ENCODE data around the gene MFN1.
"Not testable (repeated sequence)": the region's sequence is repeated elsewhere in the genome, so short reads cannot be mapped to it uniquely, and the experiment has no call there.

Gene MFN1

GRCh38 chr3:179347345-179348194, at the start of gene MFN1:
Gene MFN1, plus strand, starts transcription at chr3:179347709. Its CDS starts 1,143 bp downstream, at chr3:179348852.
- FAIRE-seq, result peak; percentile 100
- TF ChIP-seq POLR2A (IDR thresholded peaks at IDR 0.05; ENCODE audit: low read depth, low read length), result peak; percentile 79
- DNase-seq (ENCODE audit: insufficient read length, low spot score), result peak; percentile 91

- FAIRE-seq (no peak), DNase-seq (ENCODE audit: insufficient read length, low spot score) (no peak)
- TF ChIP-seq POLR2A (IDR thresholded peaks at IDR 0.05; ENCODE audit: low read depth, low read length), result no peak
Measured at GRCh38 chr3:179297971-179298725, 49.4 kb upstream of the MFN1 start.

GRCh38 chr3:179299316-179299715, 48.2 kb upstream of the MFN1 start:
- DNase-seq (ENCODE audit: insufficient read length, low spot score) (no peak), FAIRE-seq (no peak)
- TF ChIP-seq POLR2A (IDR thresholded peaks at IDR 0.05; ENCODE audit: low read depth, low read length), result no peak

GRCh38 chr3:179299999-179300613, 47.4 kb upstream of the MFN1 start:
- no peak for TF ChIP-seq POLR2A (IDR thresholded peaks at IDR 0.05; ENCODE audit: low read depth, low read length)
- no peak for DNase-seq (ENCODE audit: insufficient read length, low spot score)
- FAIRE-seq, result peak; percentile 43

GRCh38 chr3:179301645-179302044, 45.9 kb upstream of the MFN1 start:
- no peak for TF ChIP-seq POLR2A (IDR thresholded peaks at IDR 0.05; ENCODE audit: low read depth, low read length)
- FAIRE-seq (no peak), DNase-seq (ENCODE audit: insufficient read length, low spot score) (no peak)

GRCh38 chr3:179302111-179302510, 45.4 kb upstream of the MFN1 start:
- DNase-seq (ENCODE audit: insufficient read length, low spot score) (no peak), FAIRE-seq (no peak)
- TF ChIP-seq POLR2A (IDR thresholded peaks at IDR 0.05; ENCODE audit: low read depth, low read length), result no peak

- no peak for DNase-seq (ENCODE audit: insufficient read length, low spot score)
- FAIRE-seq, result peak; percentile 80
- no peak for TF ChIP-seq POLR2A (IDR thresholded peaks at IDR 0.05; ENCODE audit: low read depth, low read length)
Measured at GRCh38 chr3:179304605-179305004, 42.9 kb upstream of the MFN1 start.

- FAIRE-seq, result not testable (repeated sequence)
Measured at GRCh38 chr3:179307362-179307761, 40.1 kb upstream of the MFN1 start.

GRCh38 chr3:179308001-179308400, 39.5 kb upstream of the MFN1 start:
- TF ChIP-seq POLR2A (IDR thresholded peaks at IDR 0.05; ENCODE audit: low read depth, low read length), result no peak
- DNase-seq (ENCODE audit: insufficient read length, low spot score), result no peak

More at GRCh38 chr3:179307362-179307761, 40.1 kb upstream of the MFN1 start:
- DNase-seq (ENCODE audit: insufficient read length, low spot score), result not testable (repeated sequence)

GRCh38 chr3:179309225-179310078, 38.1 kb upstream of the MFN1 start:
- no peak for TF ChIP-seq POLR2A (IDR thresholded peaks at IDR 0.05; ENCODE audit: low read depth, low read length)
- DNase-seq (ENCODE audit: insufficient read length, low spot score), result no peak
- FAIRE-seq, result peak; percentile 66

More at GRCh38 chr3:179308001-179308400, 39.5 kb upstream of the MFN1 start:
- no peak for FAIRE-seq

- FAIRE-seq, result no peak
- no peak for DNase-seq (ENCODE audit: insufficient read length, low spot score)
- no peak for TF ChIP-seq POLR2A (IDR thresholded peaks at IDR 0.05; ENCODE audit: low read depth, low read length)
Measured at GRCh38 chr3:179318876-179319275, 28.6 kb upstream of the MFN1 start.

- no peak for TF ChIP-seq POLR2A (IDR thresholded peaks at IDR 0.05; ENCODE audit: low read depth, low read length)
- FAIRE-seq (peak; percentile 82), DNase-seq (ENCODE audit: insufficient read length, low spot score) (no peak)
Measured at GRCh38 chr3:179321668-179322285, 25.7 kb upstream of the MFN1 start.

All from H54 (cell line).